ENCODE data around the gene CD8B2. TPM values are rescaled to one million over a fixed set of nuclear protein-coding genes. Genes with fewer than 3 reads are reported as not detected.
"Not testable (repeated sequence)": the region's sequence is repeated elsewhere in the genome, so short reads cannot be mapped to it uniquely, and the experiment has no call there.

The CD8B2 gene
- total RNA-seq, 1 donor from 2014 or later: 0.09 TPM

DNA sequence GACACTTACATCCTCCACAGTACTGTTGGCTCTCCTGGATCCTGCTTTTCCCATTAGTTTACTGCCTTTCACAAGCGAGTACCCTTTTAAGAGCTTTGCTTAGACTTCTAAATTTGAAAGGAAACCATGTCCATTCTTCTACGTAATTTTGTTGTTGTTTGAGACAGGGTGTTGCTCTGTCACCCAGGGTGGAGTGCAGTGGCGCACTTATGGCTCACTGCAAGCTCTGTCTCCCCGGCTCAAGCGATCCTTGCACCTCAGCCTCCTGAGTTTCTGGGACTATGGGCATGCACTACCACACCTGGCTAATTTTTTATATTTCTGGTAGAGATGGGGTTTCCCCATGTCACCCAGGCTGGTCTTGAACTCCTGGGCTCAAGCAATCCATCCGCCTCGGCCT is 24.8 kb downstream of the CD8B2 start:
- DNase-seq (ENCODE audit: low spot score): not testable (repeated sequence)

- DNase-seq (ENCODE audit: low spot score): not testable (repeated sequence)
These were observed 26.2 kb downstream of the CD8B2 start for GRCh38 chr2:106513391-106513790.

GRCh38 chr2:106514827-106515226 is 27.7 kb downstream of the CD8B2 start:
- DNase-seq (ENCODE audit: low spot score): not testable (repeated sequence)

DNA sequence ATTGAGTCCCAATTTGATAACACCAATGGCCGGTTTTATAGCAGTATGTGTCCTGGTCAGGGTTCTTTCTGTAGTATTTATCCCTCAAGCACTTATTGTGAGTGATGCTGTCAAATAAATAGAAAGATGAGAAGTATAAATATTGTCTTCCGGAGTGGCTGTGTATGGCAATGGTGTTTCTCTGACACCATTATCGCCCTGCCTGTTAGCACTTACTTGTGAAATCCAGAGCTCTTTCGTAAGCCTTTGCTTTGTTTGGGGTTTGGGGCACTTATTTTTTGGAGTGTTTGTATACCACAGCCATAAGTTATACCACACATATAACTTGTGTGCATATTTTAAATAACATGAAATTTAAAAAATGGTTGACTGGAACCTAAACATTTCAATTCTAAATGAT is 29.3 kb downstream of the CD8B2 start:
- DNase-seq (ENCODE audit: low spot score): no peak

DNA sequence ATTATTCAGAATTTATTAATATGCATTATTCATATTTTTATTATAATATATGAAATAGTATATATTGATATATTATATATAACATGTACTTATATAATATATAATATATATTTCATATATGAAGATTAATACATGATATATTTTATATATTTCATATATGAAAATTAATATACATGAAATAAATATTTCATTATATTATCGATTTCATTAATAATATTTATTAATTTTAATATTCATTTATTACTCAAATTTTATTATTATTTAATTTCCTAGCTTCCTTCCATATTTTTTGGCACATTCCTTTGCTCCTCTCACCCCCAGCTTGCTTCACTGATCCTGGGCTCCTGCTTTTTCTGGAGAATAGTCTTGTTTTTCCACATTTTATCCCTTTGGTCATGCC is 29.7 kb downstream of the CD8B2 start:
- DNase-seq (ENCODE audit: low spot score): no peak

DNA sequence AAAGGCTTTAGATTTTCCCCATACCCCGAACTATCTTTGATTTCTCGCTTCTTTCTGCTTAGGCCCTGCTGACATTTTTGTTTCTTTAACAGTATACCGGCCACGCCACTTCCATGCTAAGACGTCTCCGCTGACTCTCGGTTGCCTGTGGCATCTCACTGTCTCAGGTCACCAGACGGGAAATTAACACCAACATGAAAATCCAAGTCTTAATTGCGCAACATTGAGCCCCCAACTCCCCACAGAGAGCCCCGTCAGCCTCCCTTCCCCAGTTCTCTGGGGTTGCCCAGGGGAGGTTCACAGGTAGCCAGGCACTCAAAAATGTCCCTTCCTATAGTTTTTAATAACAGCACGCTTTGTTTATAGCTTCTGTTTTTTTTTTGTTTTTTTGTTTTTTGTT is 30.2 kb downstream of the CD8B2 start:
- no peak for DNase-seq (ENCODE audit: low spot score)

DNA sequence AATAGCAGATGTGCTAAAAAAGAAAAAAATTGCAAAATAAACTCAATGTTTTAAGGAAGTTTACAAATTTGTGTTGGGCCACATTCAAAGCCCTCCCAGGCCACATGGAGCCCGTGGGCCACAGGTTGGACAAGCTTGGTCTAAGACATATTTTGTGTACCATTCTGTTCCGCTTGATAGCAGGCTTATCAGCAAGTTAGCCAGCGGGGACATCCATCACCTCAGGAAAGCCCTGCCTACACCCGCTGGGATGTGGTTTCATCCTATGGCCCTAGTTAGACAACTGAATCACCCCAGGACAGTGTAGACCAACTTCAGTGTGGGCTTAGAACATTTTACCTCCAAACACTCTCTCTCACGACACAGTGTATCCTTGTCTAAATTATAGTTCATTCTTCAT is 32.6 kb downstream of the CD8B2 start:
- DNase-seq (ENCODE audit: low spot score): no peak

DNA sequence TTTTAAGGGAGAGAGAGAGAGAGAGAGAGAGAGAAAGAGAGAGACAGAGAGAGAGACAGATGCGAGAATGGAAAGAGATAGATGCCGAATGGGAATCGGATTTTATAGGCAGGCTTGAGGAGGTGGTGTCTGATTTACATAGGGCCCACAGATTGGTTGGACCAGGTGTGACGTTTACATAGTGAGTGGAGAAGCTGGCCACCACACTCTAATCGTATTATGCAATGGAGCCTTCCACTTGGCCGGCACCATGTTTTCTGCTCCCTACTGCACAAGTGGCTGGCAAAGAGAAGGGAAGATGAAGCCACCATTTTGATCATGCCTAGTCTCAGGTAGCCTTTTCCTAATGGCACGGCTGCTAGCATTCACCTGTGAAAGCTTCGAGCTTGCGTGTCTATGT is 33.9 kb downstream of the CD8B2 start:
- DNase-seq (ENCODE audit: low spot score): no peak

DNA sequence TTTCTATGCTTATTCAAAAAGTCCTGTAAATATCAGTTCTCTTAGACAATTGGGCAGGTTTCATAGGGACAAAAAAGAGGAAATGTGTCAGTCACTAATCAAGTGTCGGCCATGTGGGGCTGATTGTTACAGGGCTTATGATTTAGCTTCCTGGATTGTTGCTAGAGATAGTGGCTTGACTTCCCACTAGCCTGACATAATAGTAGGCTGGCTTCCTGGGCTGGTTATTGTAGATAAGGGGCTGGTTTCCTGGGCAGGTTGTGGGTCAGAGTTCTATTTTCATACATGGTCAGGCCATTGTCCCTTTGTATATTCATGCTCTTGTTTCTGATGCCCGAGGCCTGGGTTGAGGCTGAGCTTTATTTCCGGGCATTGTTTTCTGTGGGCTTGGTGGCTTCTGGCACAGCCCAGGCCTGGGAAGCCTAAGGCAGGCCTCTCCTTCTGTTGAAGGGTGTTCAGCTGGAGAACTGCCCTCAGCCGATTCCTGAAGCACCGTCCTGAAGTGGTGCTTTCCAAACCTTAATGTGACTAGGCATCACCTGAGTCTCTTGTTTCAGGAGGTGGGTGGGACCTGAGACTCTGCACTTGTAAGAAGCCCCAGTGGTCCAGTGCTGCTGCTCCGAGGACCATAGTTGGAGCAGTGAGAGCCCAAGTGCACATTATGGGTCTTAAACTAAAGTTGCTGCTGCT is 37.0 kb downstream of the CD8B2 start:
- DNase-seq (ENCODE audit: low spot score): no peak

DNA sequence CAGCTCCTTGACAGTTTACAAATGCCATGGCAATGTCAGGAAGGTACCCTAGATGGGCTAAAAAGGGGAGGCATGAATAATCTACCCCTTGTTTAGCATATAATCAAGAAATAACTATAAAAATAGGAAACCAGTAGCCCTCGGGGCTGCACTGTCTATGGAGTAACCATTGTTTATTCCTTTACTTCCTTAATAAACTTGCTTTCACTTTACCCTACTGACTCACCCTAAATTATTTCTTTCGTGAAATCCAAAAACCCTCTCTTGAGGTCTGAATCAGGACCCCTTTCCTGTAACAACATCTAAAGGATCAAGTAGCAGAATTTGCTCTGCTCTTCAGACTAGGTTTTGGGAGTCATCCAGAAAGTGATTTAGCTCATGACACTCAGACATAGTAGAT is 43.7 kb downstream of the CD8B2 start:
- DNase-seq (ENCODE audit: low spot score): no peak

GRCh38 chr2:106531676-106532214 is 44.6 kb downstream of the CD8B2 start:
- no peak for DNase-seq (ENCODE audit: low spot score)

DNA sequence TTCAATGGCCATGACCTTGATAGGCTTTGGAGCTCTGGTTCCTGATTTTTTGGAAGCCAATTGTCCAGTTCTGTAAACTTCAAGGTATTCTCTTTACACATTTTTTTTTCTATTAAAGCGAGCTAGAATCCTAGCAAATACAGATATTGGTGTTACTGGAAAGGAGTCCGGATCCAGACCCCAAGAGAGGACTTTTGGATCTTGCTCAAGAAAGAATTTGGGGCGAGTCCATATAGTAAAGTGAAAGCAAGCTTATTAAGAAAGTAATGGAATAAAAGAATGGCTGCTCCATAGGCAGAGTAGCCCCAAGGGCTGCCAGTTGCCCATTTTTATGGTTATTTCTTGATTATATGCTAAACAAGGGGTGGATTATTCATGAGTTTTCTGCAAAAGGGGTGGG is 45.1 kb downstream of the CD8B2 start:
- no peak for DNase-seq (ENCODE audit: low spot score)

DNA sequence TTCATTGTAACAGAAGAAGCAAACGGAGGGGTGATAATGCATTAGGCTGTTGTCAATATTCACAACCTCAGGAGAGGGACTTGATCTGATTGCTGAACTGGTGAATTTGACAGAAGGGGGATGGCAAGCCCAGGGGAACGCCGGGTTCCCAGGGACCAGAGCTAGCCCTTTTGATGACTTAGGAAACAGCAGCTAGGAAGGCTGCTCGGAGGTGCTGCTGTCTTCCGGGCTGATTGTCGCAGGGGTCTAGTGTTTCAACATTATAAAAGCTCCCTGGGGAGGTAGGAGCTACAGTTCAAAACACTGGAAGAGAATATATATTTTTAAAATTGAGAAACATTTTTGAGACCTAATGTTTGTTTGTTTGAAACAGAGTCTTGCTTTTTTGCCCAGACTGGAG is 47.3 kb downstream of the CD8B2 start:
- no peak for DNase-seq (ENCODE audit: low spot score)

GRCh38 chr2:106536490-106536889 is 49.3 kb downstream of the CD8B2 start:
- DNase-seq (ENCODE audit: low spot score): no peak

- DNase-seq (ENCODE audit: low spot score): peak; percentile 41
These were observed 49.9 kb downstream of the CD8B2 start for GRCh38 chr2:106537047-106537446.

GRCh38 chr2:106537791-106538191 is 50.6 kb downstream of the CD8B2 start:
- DNase-seq (ENCODE audit: low spot score): no peak

DNA sequence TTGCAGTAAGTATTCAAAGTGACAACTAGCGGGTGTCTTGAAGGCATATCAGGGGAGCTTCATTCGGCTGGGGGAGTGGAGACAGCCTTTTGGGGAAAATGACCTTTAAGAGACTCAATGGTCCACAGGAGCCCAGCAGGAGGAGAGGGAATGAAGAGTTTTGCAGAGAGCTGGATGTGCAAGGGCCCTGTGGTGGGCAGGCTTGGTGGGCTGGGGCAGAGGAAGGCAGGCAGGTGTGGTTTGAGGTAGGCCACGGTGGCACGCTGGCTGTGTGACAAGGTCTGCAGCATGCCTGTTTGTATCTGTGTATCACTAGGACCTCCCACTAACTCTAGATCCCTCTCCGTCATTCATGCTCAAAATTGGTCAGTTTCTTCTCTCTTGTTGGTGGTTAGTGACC is 53.7 kb downstream of the CD8B2 start:
- no peak for DNase-seq (ENCODE audit: low spot score)

DNA sequence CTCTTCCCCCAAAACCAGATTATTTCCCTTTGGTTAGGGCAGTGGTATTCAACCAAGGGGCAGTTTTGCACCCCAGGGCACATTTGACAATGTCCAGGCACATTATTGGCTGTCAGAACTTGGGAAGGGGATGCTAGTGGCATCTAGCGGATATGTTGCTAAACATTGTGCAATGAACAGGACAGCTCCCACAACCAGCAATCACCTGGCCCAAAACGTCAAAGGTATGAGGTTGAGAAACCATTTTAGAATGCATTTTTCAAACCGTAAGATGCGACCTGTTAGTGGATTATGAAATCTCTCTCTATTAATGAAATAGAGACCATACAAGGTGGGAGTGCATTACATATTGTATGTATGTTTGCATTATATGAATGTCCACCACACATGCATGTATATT is 54.2 kb downstream of the CD8B2 start:
- DNase-seq (ENCODE audit: low spot score): no peak

GRCh38 chr2:106542746-106543359 is 55.7 kb downstream of the CD8B2 start:
- peak; percentile 71 for DNase-seq (ENCODE audit: low spot score)

- DNase-seq (ENCODE audit: low spot score): no peak
These were observed 57.8 kb downstream of the CD8B2 start for GRCh38 chr2:106545007-106545406.

DNA sequence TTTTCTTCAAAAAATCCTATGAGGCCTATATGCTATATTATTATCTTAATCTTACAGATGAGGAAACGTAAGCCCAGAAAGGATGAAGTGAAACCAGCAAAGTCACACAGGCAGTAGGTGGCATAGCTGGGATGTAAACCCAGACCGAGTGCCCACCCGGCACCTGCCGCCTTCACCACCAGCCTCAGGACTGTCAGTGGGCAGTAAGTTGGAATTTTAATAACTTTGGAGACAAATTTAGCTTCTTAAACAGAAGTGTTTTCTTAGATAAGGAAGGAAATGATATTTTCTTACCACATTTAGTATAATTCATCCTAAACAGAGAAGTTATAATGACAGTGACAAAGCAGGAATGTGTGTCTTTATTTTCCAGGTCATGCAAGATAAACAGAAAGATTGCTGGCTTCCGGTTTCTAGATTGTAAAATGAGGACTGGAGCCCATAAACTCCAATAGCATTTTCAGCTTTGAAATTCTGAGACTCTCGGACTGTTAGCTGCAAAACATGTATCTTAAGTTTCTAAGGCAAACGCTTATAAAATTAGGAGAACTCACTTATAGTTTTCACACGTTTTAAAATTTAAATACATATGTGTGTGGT is 59.3 kb downstream of the CD8B2 start:
- DNase-seq (ENCODE audit: low spot score): no peak

- no peak for DNase-seq (ENCODE audit: low spot score)
These were observed 60.2 kb downstream of the CD8B2 start for GRCh38 chr2:106547164-106547903.

Measured in mucosa of gallbladder (tissue), 1 donor.